Mesodermal cell (in vitro differentiated cells): ENCODE measurements around the gene IGF1R.
A peak's percentile ranks its signal among the peaks of the same experiment; 100 is the strongest.

ENCODE experiments used
- H3K27ac ChIP-seq: 2 replicates; pipeline ENCODE4 v1.7.0; 2013; ENCODE audit warnings: mild to moderate bottlenecking, low read depth, low read length, moderate library complexity; ENCODE audit not compliant: severe bottlenecking
- H3K36me3 ChIP-seq: 2 replicates; pipeline ENCODE4 v1.7.1; 2013; ENCODE audit warnings: mild to moderate bottlenecking, low read length, moderate library complexity; ENCODE audit not compliant: control insufficient read depth, insufficient read depth
- H3K4me1 ChIP-seq: one replicate; pipeline ENCODE4 v1.7.1; 2013; ENCODE audit warnings: mild to moderate bottlenecking, low read length; ENCODE audit not compliant: insufficient read depth, control insufficient read depth, poor library complexity, severe bottlenecking
- H3K4me3 ChIP-seq: 2 replicates; pipeline ENCODE4 v1.7.0; 2013; ENCODE audit warnings: low read length, control low read depth, mild to moderate bottlenecking; ENCODE audit not compliant: insufficient read depth, poor library complexity, severe bottlenecking; ENCODE audit errors: extremely low read depth
- H3K9me3 ChIP-seq: 2 replicates; pipeline ENCODE4 v1.7.1; 2013; ENCODE audit warnings: mild to moderate bottlenecking, low read length, moderate library complexity; ENCODE audit not compliant: control insufficient read depth
- WGBS, 2 experiments: methylation state at CpG; one replicate each; pipeline ENCODE4 v1.1.5; 2013; ENCODE audit warnings: missing lambda C conversion rate in 2 of 2; ENCODE audit not compliant: insufficient coverage in 2 of 2; 5-methylcytosine and 5-hydroxymethylcytosine counted together

IGF1R gene

DNA sequence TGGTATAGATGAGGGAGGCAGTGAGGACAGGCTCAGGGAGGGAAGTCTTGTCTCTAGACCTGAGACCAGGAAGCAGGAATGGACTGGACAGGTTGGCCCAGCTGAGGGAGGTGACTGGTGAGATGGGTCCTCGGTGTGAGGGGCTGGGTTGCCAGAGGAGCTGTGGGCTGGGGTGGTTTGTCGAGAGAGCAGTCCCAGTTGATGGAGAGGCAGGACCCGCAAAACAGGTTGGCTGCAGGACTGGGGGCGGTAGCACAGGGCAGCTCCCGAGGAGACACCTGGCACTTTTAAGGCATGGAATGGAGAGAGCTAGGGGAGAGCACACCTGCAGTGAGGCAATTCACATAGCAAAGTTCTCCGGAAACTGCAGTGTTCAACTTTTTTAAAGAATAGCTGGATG is 14.7 kb downstream of the IGF1R start:
- Histone ChIP-seq H3K4me3 (no peak overlapping the region), H3K36me3 (peaks cover 46% of the 10 kb centered on the region), H3K9me3 (no peaks in the 10 kb centered on the region), H3K4me1 (peaks cover 47% of the 10 kb centered on the region), H3K27ac (no peak overlapping the region)
- WGBS, 2 experiments = 85 to 89% methylated on average over 6 of the region's 6 CpGs

DNA sequence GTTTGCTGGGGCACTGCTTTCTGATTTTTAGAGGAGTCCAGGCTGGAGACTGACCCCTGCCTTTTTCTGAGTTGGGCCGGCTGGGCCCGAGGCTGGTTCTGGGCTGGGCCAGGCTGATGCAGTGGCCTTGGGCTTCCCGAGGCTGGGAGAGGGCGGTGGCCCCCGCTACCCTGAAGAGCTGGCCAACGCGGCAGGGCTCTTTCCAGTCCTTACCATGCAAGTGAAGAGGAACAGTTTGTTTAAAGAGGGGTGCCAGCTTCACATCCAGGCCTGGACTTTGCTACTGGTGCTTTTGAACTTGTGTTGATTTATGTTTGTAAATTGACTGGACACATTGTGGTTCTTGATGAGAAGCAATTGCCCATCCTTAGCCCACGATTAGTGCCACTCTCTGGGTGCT is 15.3 kb downstream of the IGF1R start:
- Histone ChIP-seq H3K36me3 (peaks cover 46% of the 10 kb centered on the region), H3K27ac (peak overlapping the region; percentile 10), H3K4me1 (peaks cover 53% of the 10 kb centered on the region), H3K9me3 (no peaks in the 10 kb centered on the region), H3K4me3 (no peak overlapping the region)
- WGBS, 2 experiments = 87 to 94% methylated on average over 7 to 8 of the region's 8 CpGs

DNA sequence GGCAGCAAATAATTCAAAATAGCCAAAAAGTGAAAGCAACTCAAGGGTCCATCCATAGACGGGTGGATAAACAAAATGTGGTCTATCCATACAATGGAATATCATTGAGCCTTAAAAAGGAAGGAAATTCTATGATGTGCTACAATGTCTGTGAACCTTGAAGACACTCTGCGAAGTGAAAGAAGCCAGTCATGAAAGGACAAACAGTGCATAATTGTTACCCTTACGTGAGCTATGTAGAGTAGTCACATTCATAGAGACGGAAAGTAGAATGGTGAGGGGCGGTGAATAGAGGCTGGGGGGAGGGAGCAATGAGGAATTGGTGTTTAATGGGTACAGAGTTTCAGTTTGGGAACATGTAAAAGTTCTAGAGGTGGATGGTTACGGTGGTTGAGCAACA is 18.1 kb downstream of the IGF1R start:
- H3K9me3 ChIP-seq = no peaks in the 10 kb centered on the region
- peaks cover 70% of the 10 kb centered on the region for H3K4me1 ChIP-seq
- H3K27ac ChIP-seq = no peak overlapping the region
- WGBS, 2 experiments = 96 to 97% methylated on average over 5 of the region's 6 CpGs
- H3K36me3 ChIP-seq = peaks cover 35% of the 10 kb centered on the region
- no peak overlapping the region for H3K4me3 ChIP-seq

GRCh38 chr15:98666841-98667240 is 18.5 kb downstream of the IGF1R start:
- no peaks in the 10 kb centered on the region for H3K9me3 ChIP-seq
- H3K4me3 ChIP-seq = no peak overlapping the region
- peaks cover 33% of the 10 kb centered on the region for H3K36me3 ChIP-seq
- H3K27ac ChIP-seq = no peak overlapping the region
- 95 to 98% methylated on average over 3 to 4 of the region's 7 CpGs for WGBS, 2 experiments
- peaks cover 69% of the 10 kb centered on the region for H3K4me1 ChIP-seq

DNA sequence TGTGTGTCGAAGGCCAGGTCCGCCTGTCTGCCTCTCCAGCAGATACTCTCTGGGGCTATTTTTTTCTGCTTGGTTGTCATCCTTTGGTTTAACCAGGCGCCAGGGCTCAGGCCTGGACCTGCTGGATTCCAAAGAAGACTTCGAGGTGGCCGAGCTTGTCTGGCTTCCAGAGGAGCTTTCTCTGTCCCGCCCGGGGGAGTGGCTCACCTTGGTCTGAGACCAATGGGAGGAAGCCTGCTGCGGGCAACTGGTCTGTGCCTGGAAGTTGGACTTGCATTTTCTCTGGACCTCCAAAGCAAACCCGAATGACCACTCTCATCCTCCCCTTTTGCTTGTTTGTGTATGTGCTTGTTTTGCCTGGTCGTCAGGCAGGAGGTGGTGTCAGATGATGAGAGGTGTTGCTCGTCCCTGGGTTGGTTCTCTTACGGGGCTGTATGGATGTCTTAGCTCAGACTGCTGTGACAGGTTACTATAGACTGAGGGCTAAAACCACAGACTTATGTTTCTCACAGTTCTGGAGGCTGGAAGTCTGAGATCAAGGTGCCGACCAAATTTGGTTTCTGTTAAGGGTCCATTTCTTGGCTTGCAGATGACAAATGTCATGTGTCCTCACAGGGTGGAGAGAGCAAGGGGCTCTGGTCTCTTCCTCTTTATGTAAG is 19.3 kb downstream of the IGF1R start:
- Histone ChIP-seq H3K36me3 (peaks cover 26% of the 10 kb centered on the region), H3K9me3 (no peaks in the 10 kb centered on the region), H3K4me3 (no peak overlapping the region), H3K4me1 (peaks cover 71% of the 10 kb centered on the region), H3K27ac (peak overlapping the region; percentile 89)
- WGBS, 2 experiments = 90% methylated on average over 8 to 11 of the region's 13 CpGs

- Histone ChIP-seq H3K9me3 (no peaks in the 10 kb centered on the region), H3K4me1 (peaks cover 79% of the 10 kb centered on the region), H3K27ac (peak overlapping the region; percentile 89), H3K36me3 (peaks cover 20% of the 10 kb centered on the region), H3K4me3 (no peak overlapping the region)
- 59 to 79% methylated on average over 8 of the region's 10 CpGs for WGBS, 2 experiments
Observed at GRCh38 chr15:98668566-98669308, 20.4 kb downstream of the IGF1R start.

DNA sequence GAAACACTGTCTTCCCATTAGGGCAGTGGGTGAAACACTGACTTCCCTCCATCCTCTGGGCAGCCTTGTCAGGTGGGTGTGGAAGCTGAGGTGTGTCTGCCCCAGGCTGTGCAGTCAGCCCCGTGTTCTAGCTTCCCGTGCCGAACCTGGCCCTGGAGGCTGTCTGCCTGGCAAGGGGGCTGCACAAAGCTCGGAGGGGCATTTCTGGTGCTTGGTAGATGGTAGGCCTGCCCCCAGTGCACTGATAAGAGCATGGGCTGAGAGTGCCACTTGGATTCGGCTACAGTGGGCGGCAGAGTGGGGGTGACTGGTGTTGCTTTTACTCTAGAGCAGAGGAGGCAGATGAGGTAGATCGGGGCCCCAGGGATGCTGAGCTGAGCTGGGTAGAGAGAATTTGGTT is 21.3 kb downstream of the IGF1R start:
- Histone ChIP-seq H3K27ac (peak overlapping the region; percentile 97), H3K9me3 (no peaks in the 10 kb centered on the region), H3K4me1 (peaks cover 87% of the 10 kb centered on the region), H3K4me3 (no peak overlapping the region), H3K36me3 (peaks cover 14% of the 10 kb centered on the region)
- 89 to 92% methylated on average over 3 to 7 of the region's 7 CpGs for WGBS, 2 experiments

DNA sequence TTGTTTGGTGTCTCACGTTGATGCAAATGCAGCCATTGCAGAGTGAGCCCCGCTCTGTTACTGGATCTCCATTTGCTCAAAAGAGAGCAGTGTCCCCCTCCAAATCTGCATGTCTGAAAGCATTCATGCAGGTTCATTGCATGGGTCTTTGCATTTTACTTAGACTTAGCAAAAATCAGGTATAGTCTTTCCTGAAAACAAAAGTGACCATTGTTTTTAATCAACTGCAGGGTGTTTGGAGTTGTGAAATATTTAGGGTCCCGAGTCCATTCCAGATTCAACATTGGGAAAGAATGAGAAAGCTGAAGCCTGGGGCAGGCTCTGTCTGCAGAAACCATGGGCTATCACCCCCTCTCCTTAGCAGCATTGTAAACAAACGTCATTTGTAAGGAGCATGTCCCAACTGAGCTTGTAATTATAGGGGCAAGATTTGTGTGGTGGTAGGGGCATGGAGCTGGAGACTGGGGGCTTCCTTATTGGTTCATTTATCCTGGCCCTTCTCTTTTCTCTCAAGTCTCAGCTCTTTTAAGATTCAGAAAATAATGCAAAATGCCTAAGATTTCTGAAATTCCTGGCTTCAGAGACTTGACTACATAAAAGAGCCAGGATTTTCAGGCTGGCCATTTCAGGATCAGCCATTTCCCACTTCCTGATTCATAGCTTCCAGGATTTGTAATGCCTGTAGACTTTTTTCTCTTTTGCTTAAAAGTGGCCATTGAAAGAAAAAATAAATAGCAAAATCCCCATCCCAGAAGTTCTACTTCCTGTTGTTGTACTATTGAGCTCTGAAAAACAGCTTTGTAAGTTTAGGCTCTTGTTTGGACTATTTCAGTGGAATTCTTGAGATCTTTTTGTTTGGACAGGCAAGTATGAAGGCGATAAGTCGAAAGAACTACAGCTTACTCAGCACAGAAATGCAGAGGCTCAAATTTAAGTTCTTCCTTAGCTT is 23.0 kb downstream of the IGF1R start:
- 16 to 31% methylated on average over 3 to 4 of the region's 6 CpGs for WGBS, 2 experiments
- no peak overlapping the region for H3K4me3 ChIP-seq
- H3K36me3 ChIP-seq = peaks cover 4% of the 10 kb centered on the region
- H3K9me3 ChIP-seq = no peaks in the 10 kb centered on the region
- peak overlapping the region; percentile 97 for H3K27ac ChIP-seq
- peaks cover 75% of the 10 kb centered on the region for H3K4me1 ChIP-seq

- no peak overlapping the region for H3K27ac ChIP-seq
- 100% methylated on average over 1 of the region's 4 CpGs for WGBS, 2 experiments
- peaks cover 11% of the 10 kb centered on the region for H3K36me3 ChIP-seq
- no peaks in the 10 kb centered on the region for H3K9me3 ChIP-seq
- peaks cover 66% of the 10 kb centered on the region for H3K4me1 ChIP-seq
- no peak overlapping the region for H3K4me3 ChIP-seq
Observed at GRCh38 chr15:98673133-98673532, 24.8 kb downstream of the IGF1R start.

DNA sequence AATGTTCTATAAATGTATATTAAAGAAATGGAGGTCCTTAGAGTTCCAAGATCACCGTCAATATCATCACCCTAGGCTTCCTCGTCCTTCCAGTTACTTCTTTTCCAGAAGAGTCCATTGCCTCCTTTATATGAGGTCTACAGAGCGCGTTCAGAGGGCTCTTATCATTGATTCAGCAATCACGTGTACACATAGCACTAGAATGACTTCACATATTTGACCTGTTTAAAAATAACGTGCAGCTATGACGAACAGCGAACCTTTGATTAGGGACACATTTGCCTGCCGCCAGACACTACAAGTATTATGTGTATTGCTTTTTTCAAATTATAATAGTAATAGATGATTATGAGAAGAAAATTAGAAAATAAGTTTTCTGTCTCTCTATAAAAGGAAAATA is 26.0 kb downstream of the IGF1R start:
- Histone ChIP-seq H3K27ac (no peak overlapping the region), H3K9me3 (no peaks in the 10 kb centered on the region), H3K4me3 (no peak overlapping the region), H3K36me3 (peaks cover 15% of the 10 kb centered on the region), H3K4me1 (peaks cover 59% of the 10 kb centered on the region)
- WGBS, 2 experiments = 100% methylated on average over 3 to 5 of the region's 9 CpGs
